Left lung (tissue), 10 donors: ENCODE data around the gene ZC3H8. TPM values are rescaled to one million over a fixed set of nuclear protein-coding genes. Genes with fewer than 3 reads are reported as not detected.

Source experiments
- ATAC-seq: fragments of 200-7000 bp; cut with Tn5 transposase; one replicate; pipeline ENCODE4 v1.9.1; 2020; ENCODE audit warnings: moderate library complexity
- DNase-seq, 4 donors: peaks; one replicate each; pipeline ENCODE4 v3.0.0-alpha.2; 2013 to 2020
- H3K27ac ChIP-seq, 2 donors: fragments of 200-600 bp; sonication (generic) in 1 of 2; one replicate each; pipeline versions ENCODE4 v1.5.0 to v1.8.0; 2020 to 2021
- H3K27me3 ChIP-seq, 2 donors: fragments of 200-600 bp; sonication (generic) in 1 of 2; one replicate each; pipeline versions ENCODE4 v1.5.0 to v1.8.0; 2020 to 2021
- H3K36me3 ChIP-seq, 2 donors: fragments of 200-600 bp; sonication (generic) in 1 of 2; one replicate each; pipeline versions ENCODE4 v1.5.0 to v1.8.0; 2020 to 2021
- H3K4me1 ChIP-seq, 2 donors: fragments of 200-600 bp; one replicate each; pipeline ENCODE4 v1.8.0; 2021
- H3K4me3 ChIP-seq, 2 donors: fragments of 200-600 bp; sonication (generic) in 1 of 2; one replicate each; pipeline versions ENCODE4 v1.5.0 to v1.8.0; 2020 to 2021; ENCODE audit warnings: mild to moderate bottlenecking in 1 of 2
- H3K9me3 ChIP-seq, 2 donors: fragments of 200-600 bp; sonication (generic) in 1 of 2; one replicate each; pipeline versions ENCODE4 v1.5.0 to v1.8.0; 2020 to 2021
- CTCF ChIP-seq, 2 donors: fragments of 200-600 bp; sonication (generic) in 1 of 2; IDR thresholded peaks; one replicate each; pipeline versions ENCODE4 v1.5.0 to v1.8.0; 2021; ENCODE audit warnings: antibody characterized with exemption in 2 of 2
- intact Hi-C, 2 donors: fragments of 100-400 bp; cut with DNase I; formaldehyde crosslinking; loops; one replicate each; pipeline versions ENCODE4 v1.11.2 to v1.14.2; 2022
- polyA plus RNA-seq, 6 donors: library from polyadenylated mRNA; unstranded; fragments of 120-200 nt; gene quantifications; one replicate each; pipeline ENCODE4 v1.2.1, GENCODE V29; 2013; ENCODE audit not compliant: insufficient read length in 6 of 6
- total RNA-seq, 2 donors: library from RNA; stranded (reverse); fragmentation: NEBNext Ultra II Directional; extraction: Animal tissue kit (Norgen Biotek cat#: 25700); gene quantifications; one replicate each; pipeline ENCODE4 v1.2.1, GENCODE V29; 2021
- donor health status: DM: no; HTN: yes; CAD: no.
- donor health status: DM: no; HTN: no; CAD: no.

Gene ZC3H8
- total and polyA plus RNA-seq, 8 donors, result 4.5 to 29.4 (median 21.4) TPM

- no peak for TF ChIP-seq CTCF (IDR thresholded peaks at IDR 0.05)
- no peak overlapping the region for H3K4me3 ChIP-seq
- H3K27ac ChIP-seq, result no peak overlapping the region
- DNase-seq, result no peak
- no peak for ATAC-seq
- H3K9me3 ChIP-seq, result no peaks in the 10 kb centered on the region
- H3K4me1 ChIP-seq, result no peaks in the 10 kb centered on the region
- H3K27me3 ChIP-seq, result peaks cover 14 to 41% of the 10 kb centered on the region in 2 donors
- intact Hi-C loops, result no loop called here
- H3K36me3 ChIP-seq, result no peaks in the 10 kb centered on the region
These were observed 72.2 kb downstream of the ZC3H8 start for GRCh38 chr2:112182581-112183034.

- Histone ChIP-seq H3K36me3 (no peaks in the 10 kb centered on the region), H3K9me3 (no peaks in the 10 kb centered on the region), H3K27ac (no peak overlapping the region), H3K4me3 (no peak overlapping the region), H3K4me1 (no peaks in the 10 kb centered on the region), H3K27me3 (peaks cover 14 to 41% of the 10 kb centered on the region in 2 donors)
- ATAC-seq, result peak; percentile 81
- DNase-seq, result peak in 2 of 4 donors; percentile 18 to 81
- TF ChIP-seq CTCF (IDR thresholded peaks at IDR 0.05), result no peak
- intact Hi-C loops, result no loop called here
These were observed 73.1 kb downstream of the ZC3H8 start for GRCh38 chr2:112181571-112182290.

DNA sequence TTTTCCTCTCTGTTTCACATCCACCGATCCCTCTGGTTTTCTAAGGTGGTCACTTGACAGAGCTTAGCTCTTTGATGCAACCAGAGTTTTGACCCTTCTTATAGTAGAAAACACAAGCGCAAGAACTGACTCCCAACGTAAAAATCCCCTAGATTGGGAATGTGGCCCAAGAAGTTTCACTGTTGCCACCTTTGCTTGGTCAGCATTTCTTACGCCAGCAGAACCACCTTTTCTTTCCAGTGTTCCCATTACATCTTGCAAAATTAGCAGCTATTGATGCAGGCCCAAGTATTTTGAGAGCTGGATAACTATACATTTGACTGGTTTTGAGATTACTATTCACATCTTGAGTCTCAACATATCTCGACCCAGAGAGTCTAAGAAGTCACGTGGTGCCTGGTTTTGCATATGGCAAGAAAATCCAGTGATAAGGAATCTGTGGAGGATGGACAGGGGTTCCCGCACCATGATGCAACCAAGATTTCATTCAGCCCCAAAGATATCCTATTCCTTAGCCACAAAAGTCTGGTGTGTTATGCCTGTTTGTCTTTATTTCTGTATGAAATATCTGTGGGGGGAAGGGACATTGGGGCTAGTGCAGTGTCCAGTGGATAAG is 78.8 kb downstream of the ZC3H8 start:
- Histone ChIP-seq H3K27ac (no peak overlapping the region), H3K27me3 (peaks cover 7 to 25% of the 10 kb centered on the region in 2 donors), H3K4me1 (no peaks in the 10 kb centered on the region), H3K4me3 (no peak overlapping the region), H3K36me3 (no peaks in the 10 kb centered on the region), H3K9me3 (no peaks in the 10 kb centered on the region)
- DNase-seq (no peak), ATAC-seq (no peak)
- no peak for TF ChIP-seq CTCF (IDR thresholded peaks at IDR 0.05)
- intact Hi-C loops, result no loop called here

DNA sequence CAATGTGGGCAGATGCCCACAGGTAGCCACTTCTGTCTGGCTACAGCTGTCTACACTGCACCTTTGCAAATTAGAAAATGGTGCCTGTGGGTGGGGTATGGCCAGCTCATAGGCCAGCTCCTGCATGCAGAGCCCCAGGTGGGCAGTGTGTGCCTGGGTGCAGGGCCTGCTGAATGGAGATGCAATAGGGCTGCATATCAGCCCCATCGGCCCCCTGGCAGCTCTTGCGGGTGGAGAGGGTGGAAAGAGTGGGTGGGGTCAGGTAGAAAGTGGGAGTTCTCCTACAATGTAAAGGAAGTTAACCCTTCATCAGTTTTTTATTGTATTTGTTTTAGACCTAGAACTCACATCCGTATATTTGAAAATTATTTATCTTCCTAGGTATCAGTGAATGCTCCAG is 79.5 kb downstream of the ZC3H8 start:
- Histone ChIP-seq H3K36me3 (no peaks in the 10 kb centered on the region), H3K4me1 (no peaks in the 10 kb centered on the region), H3K27me3 (peaks cover 0 to 18% of the 10 kb centered on the region in 2 donors), H3K27ac (no peak overlapping the region), H3K9me3 (no peaks in the 10 kb centered on the region), H3K4me3 (no peak overlapping the region)
- DNase-seq (peak in 1 of 4 donors; percentile 56), ATAC-seq (no peak)
- intact Hi-C loops, result no loop called here
- TF ChIP-seq CTCF (IDR thresholded peaks at IDR 0.05), result no peak

DNA sequence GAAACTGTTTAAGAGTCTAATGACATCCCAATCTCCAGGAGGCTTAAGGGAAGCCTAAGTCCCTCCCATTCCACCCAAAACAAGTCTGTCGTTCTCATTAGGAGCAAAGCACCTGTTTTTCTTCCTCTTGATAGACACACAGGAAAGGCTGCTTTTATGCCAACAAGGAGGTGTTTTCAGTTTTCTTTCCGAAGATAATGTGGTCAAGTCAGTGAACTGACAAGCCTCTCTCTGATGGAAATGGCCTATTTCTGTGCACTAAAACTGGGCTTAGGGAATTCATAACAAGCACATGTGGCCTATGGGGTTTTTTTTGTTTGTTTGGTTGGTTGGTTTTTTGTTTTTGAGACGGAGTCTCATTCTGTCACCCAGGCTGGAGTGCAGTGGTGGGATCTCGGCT is 80.5 kb downstream of the ZC3H8 start:
- no peak for DNase-seq
- intact Hi-C loops, result no loop called here
- Histone ChIP-seq H3K4me3 (no peak overlapping the region), H3K27me3 (peaks cover 0 to 8% of the 10 kb centered on the region in 2 donors), H3K4me1 (no peaks in the 10 kb centered on the region), H3K9me3 (no peaks in the 10 kb centered on the region), H3K27ac (no peak overlapping the region), H3K36me3 (no peaks in the 10 kb centered on the region)
- no peak for ATAC-seq
- TF ChIP-seq CTCF (IDR thresholded peaks at IDR 0.05), result no peak
